Left ventricle myocardium inferior (tissue), 1 donor: ENCODE results near the gene STK32B. TPM values are rescaled to one million over a fixed set of nuclear protein-coding genes. Genes with fewer than 3 reads are reported as not detected.
"Not testable (repeated sequence)": the region's sequence is repeated elsewhere in the genome, so short reads cannot be mapped to it uniquely, and the experiment has no call there.

Source experiments
- DNase-seq: peaks from one replicate; pipeline ENCODE4 v3.0.0-alpha.2; 2020
- H3K27ac ChIP-seq: fragments of 200-600 bp; replicated peaks from 2 replicates; pipeline ENCODE4 v1.8.0; 2021
- H3K27me3 ChIP-seq: fragments of 200-600 bp; 2 replicates; pipeline ENCODE4 v1.8.0; 2021; ENCODE audit warnings: low read depth
- H3K36me3 ChIP-seq: fragments of 200-600 bp; 2 replicates; pipeline ENCODE4 v1.8.0; 2021
- H3K4me1 ChIP-seq: fragments of 200-600 bp; 2 replicates; pipeline ENCODE4 v1.8.0; 2021
- H3K4me3 ChIP-seq: fragments of 200-600 bp; 2 replicates; pipeline ENCODE4 v1.8.0; 2021; ENCODE audit warnings: mild to moderate bottlenecking, moderate library complexity
- H3K9me3 ChIP-seq: fragments of 200-600 bp; replicated peaks from 2 replicates; pipeline ENCODE4 v1.8.0; 2021
- CTCF ChIP-seq: fragments of 200-600 bp; IDR thresholded peaks from 2 replicates; pipeline ENCODE4 v1.8.0; 2021; ENCODE audit warnings: antibody characterized with exemption, mild to moderate bottlenecking, borderline replicate concordance
- intact Hi-C: fragments of 100-400 bp; cut with micrococcal nuclease; formaldehyde crosslinking; loops from one replicate; pipeline ENCODE4 v1.11.0; 2022
- total RNA-seq: library from RNA; stranded (reverse); fragmentation: NEBNext Ultra II Directional; extraction: Animal tissue kit (Norgen Biotek cat#: 25700); gene quantifications from one replicate; pipeline ENCODE4 v1.2.1, GENCODE V29; 2021
- donor health status: DM: no; HTN: yes; CAD: no; lungs with severe emphysema.

Gene STK32B
- total RNA-seq, 1 donor from 2014 or later: 0.55 TPM

- no peak overlapping the region for H3K27ac ChIP-seq
- H3K4me3 ChIP-seq: no peak overlapping the region
- intact Hi-C loops: no loop called here
- no peaks in the 10 kb centered on the region for H3K36me3 ChIP-seq
- peaks cover 46% of the 10 kb centered on the region for H3K27me3 ChIP-seq
- H3K9me3 ChIP-seq: peaks cover 21% of the 10 kb centered on the region
- no peak for TF ChIP-seq CTCF
- H3K4me1 ChIP-seq: no peaks in the 10 kb centered on the region
- no peak for DNase-seq
Observed at GRCh38 chr4:5165420-5166369, 114.4 kb downstream of the STK32B start.

GRCh38 chr4:5166377-5166776 is 115.1 kb downstream of the STK32B start:
- Histone ChIP-seq H3K4me3 (no peak overlapping the region), H3K4me1 (no peaks in the 10 kb centered on the region), H3K27ac (no peak overlapping the region), H3K27me3 (peaks cover 40% of the 10 kb centered on the region), H3K9me3 (peaks cover 21% of the 10 kb centered on the region), H3K36me3 (no peaks in the 10 kb centered on the region)
- intact Hi-C loops: no loop called here
- DNase-seq: no peak
- no peak for TF ChIP-seq CTCF

DNA sequence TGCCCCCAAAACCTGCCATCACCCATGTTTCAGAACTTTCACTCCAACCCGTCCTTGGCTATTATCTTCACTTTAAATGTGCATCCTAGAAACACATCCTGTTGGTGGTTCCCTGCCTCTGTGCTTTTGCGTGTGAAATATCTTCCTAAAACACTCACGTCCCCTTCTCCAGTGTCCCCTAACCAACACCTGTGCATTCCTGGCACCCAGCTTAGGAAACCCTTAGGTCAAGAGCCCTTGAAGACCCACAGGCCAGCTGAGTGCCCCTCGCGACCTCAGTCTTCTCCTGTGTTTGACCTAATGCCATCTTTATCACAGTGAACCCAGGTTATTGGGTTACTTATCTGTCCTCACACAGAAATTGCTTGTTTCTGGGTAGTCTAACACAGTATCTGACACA is 117.6 kb downstream of the STK32B start:
- DNase-seq: no peak
- no peak for TF ChIP-seq CTCF
- Histone ChIP-seq H3K27ac (no peak overlapping the region), H3K9me3 (peaks cover 21% of the 10 kb centered on the region), H3K27me3 (peaks cover 33% of the 10 kb centered on the region), H3K4me3 (no peak overlapping the region), H3K4me1 (no peaks in the 10 kb centered on the region), H3K36me3 (no peaks in the 10 kb centered on the region)
- intact Hi-C loops: no loop called here

GRCh38 chr4:5175836-5176235 is 124.6 kb downstream of the STK32B start:
- H3K27ac ChIP-seq, H3K4me3 ChIP-seq, H3K36me3 ChIP-seq, intact Hi-C loops, H3K4me1 ChIP-seq, H3K27me3 ChIP-seq, H3K9me3 ChIP-seq, DNase-seq: not testable (repeated sequence)

DNA sequence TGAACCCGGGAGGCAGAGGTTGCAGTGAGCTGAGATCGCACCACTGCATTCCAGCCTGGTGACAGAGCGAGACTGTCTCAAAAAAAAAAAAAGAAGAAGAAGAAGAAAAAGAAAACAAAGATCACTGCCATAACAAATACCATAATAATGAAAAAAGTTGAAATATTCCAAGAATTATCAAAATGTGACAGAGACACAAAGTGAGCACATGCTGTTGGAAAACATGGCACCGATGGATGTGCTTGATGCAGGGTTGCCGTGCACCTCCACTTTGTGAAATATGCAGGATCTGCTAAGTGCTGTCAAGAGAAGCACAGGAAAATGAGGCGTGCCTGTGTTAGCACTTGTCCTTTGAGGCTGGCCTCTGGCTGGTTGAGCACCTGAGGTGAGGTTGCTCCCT is 133.3 kb downstream of the STK32B start:
- TF ChIP-seq CTCF: no peak

GRCh38 chr4:5185551-5185950 is 134.3 kb downstream of the STK32B start:
- H3K4me3 ChIP-seq: no peak overlapping the region
- no peaks in the 10 kb centered on the region for H3K4me1 ChIP-seq
- no peak for DNase-seq
- TF ChIP-seq CTCF: no peak
- intact Hi-C loops: no loop called here
- H3K36me3 ChIP-seq: no peaks in the 10 kb centered on the region
- H3K27ac ChIP-seq: no peak overlapping the region
- H3K9me3 ChIP-seq: no peaks in the 10 kb centered on the region
- H3K27me3 ChIP-seq: peaks cover 32% of the 10 kb centered on the region

More for the DNA sequence above, 133.3 kb downstream of the STK32B start:
- DNase-seq: no peak
- Histone ChIP-seq H3K9me3 (no peaks in the 10 kb centered on the region), H3K36me3 (no peaks in the 10 kb centered on the region), H3K4me3 (no peak overlapping the region), H3K4me1 (no peaks in the 10 kb centered on the region), H3K27ac (no peak overlapping the region), H3K27me3 (peaks cover 32% of the 10 kb centered on the region)
- intact Hi-C loops: no loop called here
